Spinal cord (tissue), 10 donors: ENCODE results near the gene SUGP1. TPM values are rescaled to one million over a fixed set of nuclear protein-coding genes. Genes with fewer than 3 reads are reported as not detected.
"Not testable (repeated sequence)": the region's sequence is repeated elsewhere in the genome, so short reads cannot be mapped to it uniquely, and the experiment has no call there.

Experiments used
- DNase-seq, 6 donors: peaks; one replicate each; pipeline versions ENCODE4 v3.0.0 to v3.0.0-alpha.2; 2013 to 2015; ENCODE audit warnings: low spot score in 6 of 6, low read depth in 4 of 6
- H3K27ac ChIP-seq: one replicate; pipeline ENCODE4 v1.5.1; 2013; ENCODE audit warnings: low read depth, low read length, control low read depth
- H3K27me3 ChIP-seq: one replicate; pipeline ENCODE4 v1.6.1; 2013; ENCODE audit warnings: low read length; ENCODE audit not compliant: control insufficient read depth, insufficient read depth
- H3K36me3 ChIP-seq: one replicate; pipeline ENCODE4 v1.6.1; 2013; ENCODE audit warnings: low read length; ENCODE audit not compliant: control insufficient read depth, insufficient read depth
- H3K4me1 ChIP-seq: one replicate; pipeline ENCODE4 v1.6.1; 2013; ENCODE audit warnings: low read length; ENCODE audit not compliant: control insufficient read depth, insufficient read depth
- H3K4me3 ChIP-seq: one replicate; pipeline ENCODE4 v1.5.1; 2013; ENCODE audit warnings: low read depth, low read length, control low read depth
- H3K9me3 ChIP-seq: one replicate; pipeline ENCODE4 v1.6.1; 2013; ENCODE audit warnings: low read length; ENCODE audit not compliant: control insufficient read depth, insufficient read depth
- WGBS: methylation state at CpG from one replicate; pipeline ENCODE4 v1.1.5; 2013; ENCODE audit warnings: missing lambda C conversion rate; ENCODE audit not compliant: insufficient coverage; 5-methylcytosine and 5-hydroxymethylcytosine counted together
- polyA plus RNA-seq, 2 donors: library from polyadenylated mRNA; unstranded; fragments of 120-200 nt; gene quantifications; one replicate each; pipeline ENCODE4 v1.2.1, GENCODE V29; 2013; ENCODE audit not compliant: insufficient read length in 2 of 2
- total RNA-seq, 2 donors: library from RNA; depleted of rRNA in 1 of 2; stranded (reverse); fragments of 120-200 nt in 1 of 2; fragments of >200 nt in 1 of 2; gene quantifications; one replicate each; pipeline versions ENCODE4 v1.2.3 to v1.2.4, GENCODE V29; 2013 to 2014
- donor health status: healthy.

The SUGP1 gene
- total and polyA plus RNA-seq, 4 donors = 35.5 to 62.3 (median 50.8) TPM

DNA sequence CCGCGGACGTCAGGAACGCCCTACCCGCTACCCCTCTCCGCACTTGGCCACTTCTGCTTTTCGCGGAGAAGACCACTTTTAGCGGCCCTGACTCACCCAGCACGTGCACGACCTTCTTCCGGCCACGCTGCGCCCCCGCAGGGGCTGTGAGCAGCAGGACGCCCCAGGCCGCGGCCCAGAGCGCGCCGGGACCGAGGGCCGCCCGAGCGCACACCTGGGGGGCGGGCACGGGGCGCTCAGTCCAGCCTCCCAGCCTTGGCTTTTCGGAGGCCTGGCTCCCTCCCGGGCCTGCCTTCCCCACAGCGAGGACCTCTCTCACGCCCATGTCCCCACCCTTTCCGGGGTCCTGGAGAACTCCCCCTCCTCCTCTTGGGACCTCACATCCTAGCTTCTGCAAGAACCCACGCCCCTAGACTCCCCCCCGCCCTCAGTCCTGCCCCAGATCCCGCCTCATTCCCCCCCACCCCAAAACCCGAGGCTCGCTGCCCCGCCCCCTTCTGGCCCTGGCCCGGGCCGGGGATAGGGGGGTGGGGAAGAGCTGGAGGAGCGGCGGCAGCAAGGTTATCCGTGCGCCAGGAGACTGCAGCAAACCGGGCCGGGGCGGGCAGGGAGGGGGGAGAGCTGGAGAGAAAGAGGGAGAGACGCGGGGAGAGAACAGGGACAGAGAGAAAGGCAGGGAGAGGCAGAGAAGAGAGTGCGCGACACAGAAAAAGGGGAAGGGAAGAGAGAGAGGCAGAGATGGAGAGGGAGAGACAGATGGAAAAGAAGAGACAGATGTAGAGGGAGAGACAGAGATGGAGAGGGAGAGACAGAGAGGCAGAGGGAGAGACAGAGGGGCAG is 58.7 kb downstream of the SUGP1 start:
- H3K27me3 ChIP-seq = peaks cover 19% of the 10 kb centered on the region

DNA sequence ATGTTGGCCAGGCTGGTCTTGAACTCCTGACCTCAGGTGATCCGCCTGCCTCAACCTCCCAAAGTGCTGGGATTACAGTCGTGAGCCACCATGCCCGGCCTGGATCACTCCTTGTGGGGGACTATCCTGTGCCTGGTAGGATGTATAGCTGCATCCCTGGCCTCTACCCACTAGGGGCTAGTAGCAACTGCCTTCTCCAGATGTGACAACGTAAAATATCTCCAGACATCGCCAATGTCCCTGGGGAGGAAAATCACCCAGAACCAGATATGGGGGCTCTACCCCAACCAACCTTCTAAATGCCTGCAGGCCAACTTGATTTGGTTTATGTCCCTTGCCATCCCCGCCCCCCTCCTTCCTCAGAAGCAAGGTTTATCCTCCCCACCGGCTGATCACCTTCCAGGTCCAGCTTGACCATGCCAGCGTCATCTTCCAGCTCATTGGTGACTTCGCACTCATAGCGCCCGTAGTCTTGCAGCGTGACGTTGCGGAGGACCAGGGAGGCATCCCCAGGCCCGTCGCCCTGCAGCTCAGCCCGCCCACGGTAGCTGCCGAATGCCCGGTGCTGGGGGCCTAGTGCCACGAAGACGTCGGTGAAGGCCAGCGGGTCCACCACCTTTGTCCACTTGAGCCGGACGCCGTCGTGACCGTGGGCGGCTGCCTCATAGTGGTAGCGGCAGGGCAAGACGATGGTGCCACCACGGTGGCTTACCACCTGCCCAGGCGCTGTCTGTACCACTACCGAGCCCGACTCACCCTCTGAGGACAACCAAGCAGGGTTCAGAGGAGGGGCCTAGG is 59.7 kb downstream of the SUGP1 start:
- no peak overlapping the region for H3K27ac ChIP-seq
- peaks cover 22% of the 10 kb centered on the region for H3K36me3 ChIP-seq
- WGBS = 52% methylated on average over 35 of the region's 36 CpGs
- peaks cover 19% of the 10 kb centered on the region for H3K27me3 ChIP-seq
- no peak for DNase-seq
- H3K4me3 ChIP-seq = no peak overlapping the region
- no peaks in the 10 kb centered on the region for H3K9me3 ChIP-seq
- H3K4me1 ChIP-seq = peaks cover 45% of the 10 kb centered on the region

More for the DNA sequence above, 58.7 kb downstream of the SUGP1 start:
- no peaks in the 10 kb centered on the region for H3K9me3 ChIP-seq
- peaks cover 35% of the 10 kb centered on the region for H3K4me1 ChIP-seq
- H3K36me3 ChIP-seq = peaks cover 22% of the 10 kb centered on the region
- 2% methylated on average over 46 of the region's 52 CpGs for WGBS
- H3K27ac ChIP-seq = no peak overlapping the region
- peak overlapping the region; percentile 18 for H3K4me3 ChIP-seq
- peak in 2 of 6 donors; percentile 68 to 75 for DNase-seq

DNA sequence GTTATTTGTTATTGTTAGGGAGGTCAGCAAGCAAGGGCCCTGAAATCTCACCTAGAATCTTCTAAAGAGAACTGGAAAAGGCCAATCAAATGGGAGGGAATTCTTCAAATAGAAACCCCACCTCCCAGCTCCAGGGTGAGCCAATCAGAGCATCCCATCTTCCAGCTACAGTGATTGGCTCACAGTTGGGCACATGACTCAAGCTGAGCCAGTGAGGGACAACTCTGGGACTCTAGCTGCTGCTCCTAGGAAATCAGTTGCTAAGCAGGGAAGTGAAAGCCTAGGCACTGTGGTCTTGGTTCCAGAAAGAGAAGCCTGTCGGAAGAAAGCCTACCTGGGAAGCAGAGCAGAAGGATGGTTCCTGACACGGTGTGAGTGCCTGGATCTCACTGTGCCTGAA is 60.6 kb downstream of the SUGP1 start:
- H3K4me1 ChIP-seq = peaks cover 46% of the 10 kb centered on the region
- WGBS = 100% methylated on average over 2 of the region's 2 CpGs
- no peaks in the 10 kb centered on the region for H3K9me3 ChIP-seq
- no peak overlapping the region for H3K27ac ChIP-seq
- H3K36me3 ChIP-seq = peaks cover 22% of the 10 kb centered on the region
- DNase-seq = peak in 2 of 6 donors; percentile 50 to 74
- H3K4me3 ChIP-seq = no peak overlapping the region
- peaks cover 19% of the 10 kb centered on the region for H3K27me3 ChIP-seq

DNA sequence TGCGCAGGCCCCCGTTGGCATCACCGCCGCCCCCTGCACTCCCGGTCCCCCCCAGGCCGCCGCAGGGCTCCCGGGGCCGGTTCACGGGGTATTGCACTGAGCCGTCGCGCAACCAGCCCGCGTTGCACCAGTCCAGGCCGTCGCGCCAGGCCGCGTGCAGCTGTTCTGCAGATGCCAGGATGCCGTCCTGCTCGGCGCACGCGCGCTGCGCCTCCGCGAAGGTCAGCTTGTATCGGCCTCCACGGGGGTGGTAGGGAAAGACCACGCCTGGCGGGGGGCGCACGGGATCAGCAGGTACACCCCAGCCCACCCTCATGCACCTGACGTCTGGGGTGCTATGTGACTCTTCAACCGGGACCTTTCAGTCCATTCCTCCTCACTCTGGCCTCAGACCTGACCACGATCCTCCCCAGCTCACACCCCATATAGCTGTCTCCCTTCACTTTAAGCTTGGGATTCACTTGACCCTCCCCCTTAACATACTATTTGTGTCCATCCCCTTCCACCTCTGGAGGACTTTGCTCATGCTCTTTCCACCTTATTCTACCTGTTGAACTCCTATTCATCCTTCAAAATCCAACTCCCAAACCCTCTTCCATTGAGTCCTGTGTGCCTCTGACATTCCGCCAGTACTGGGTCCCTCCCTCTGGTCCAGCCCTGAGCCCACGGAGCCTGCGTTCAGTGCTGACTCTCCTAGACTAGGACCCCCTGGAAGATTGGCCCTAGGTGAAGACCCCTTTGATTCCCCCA is 61.5 kb downstream of the SUGP1 start:
- Histone ChIP-seq H3K36me3 (peaks cover 22% of the 10 kb centered on the region), H3K27me3 (peaks cover 19% of the 10 kb centered on the region), H3K4me3 (no peak overlapping the region), H3K9me3 (no peaks in the 10 kb centered on the region), H3K4me1 (peaks cover 46% of the 10 kb centered on the region), H3K27ac (no peak overlapping the region)
- WGBS = 94% methylated on average over 41 of the region's 41 CpGs
- DNase-seq = no peak

DNA sequence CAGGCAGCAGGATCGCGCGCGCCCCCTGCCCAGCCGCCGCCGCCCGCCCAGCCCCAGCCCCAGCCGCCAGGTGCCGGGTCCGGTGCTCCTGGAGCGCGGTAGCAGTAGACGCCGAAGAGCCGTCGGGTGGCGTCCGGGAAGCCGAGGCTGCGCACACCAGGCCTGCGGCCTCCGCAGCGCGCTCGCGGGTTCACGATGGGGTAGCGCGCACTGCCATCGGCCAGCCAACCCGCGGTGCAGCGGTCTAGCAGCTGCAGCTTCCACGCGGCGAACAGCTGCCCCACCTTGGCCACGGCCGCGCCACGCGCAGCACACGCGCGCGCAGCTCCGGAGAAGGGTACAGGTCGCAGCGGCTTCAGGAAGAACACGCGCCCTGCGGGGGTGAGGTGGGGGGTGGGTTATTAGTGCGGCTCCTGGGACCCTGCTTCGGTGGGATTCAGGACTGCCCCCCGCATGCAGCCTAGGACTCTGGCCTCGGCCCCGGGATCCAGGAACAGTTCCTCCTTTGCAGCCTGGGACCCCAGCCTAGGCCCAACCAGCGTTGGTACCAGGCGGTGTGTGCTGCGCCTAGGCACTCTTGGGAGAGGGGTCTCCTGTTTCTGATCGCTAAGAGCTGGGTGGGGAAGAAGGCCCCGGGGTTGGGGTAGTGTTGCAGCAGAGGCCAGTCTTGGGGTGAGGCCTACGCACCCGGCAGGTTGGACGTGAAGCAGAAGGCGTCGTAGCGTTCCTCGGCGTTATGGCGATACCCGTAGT is 62.3 kb downstream of the SUGP1 start:
- no peak for DNase-seq
- no peak overlapping the region for H3K27ac ChIP-seq

DNA sequence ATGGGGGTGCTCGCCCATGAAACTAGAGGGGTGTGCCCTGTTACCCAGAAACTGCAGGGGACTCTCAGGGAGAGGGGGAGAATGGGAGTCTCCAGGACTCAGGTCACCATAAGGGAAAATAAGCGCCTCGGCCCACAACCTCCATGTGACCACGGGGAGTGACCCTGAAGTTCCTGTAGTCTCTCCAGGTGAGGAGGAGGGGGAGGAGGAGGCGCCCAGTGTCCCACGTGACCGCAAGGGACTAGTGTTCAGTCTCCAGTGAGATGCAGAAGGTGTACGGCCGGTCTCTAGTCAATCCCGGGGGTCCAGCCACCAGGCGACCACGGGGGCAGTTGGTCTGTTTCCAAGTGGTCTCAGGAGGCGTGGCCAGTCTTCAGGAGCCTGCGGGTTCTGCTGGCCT is 63.2 kb downstream of the SUGP1 start:
- H3K36me3 ChIP-seq = peaks cover 22% of the 10 kb centered on the region
- H3K27me3 ChIP-seq = peaks cover 10% of the 10 kb centered on the region
- 82% methylated on average over 13 of the region's 14 CpGs for WGBS
- H3K4me1 ChIP-seq = peaks cover 37% of the 10 kb centered on the region
- no peaks in the 10 kb centered on the region for H3K9me3 ChIP-seq
- H3K27ac ChIP-seq = no peak overlapping the region
- no peak for DNase-seq
- no peak overlapping the region for H3K4me3 ChIP-seq

More for the DNA sequence above, 62.3 kb downstream of the SUGP1 start:
- H3K27me3 ChIP-seq = peaks cover 17% of the 10 kb centered on the region
- H3K4me3 ChIP-seq = no peak overlapping the region
- H3K4me1 ChIP-seq = peaks cover 45% of the 10 kb centered on the region
- no peaks in the 10 kb centered on the region for H3K9me3 ChIP-seq
- peaks cover 22% of the 10 kb centered on the region for H3K36me3 ChIP-seq
- WGBS = 82% methylated on average over 71 of the region's 72 CpGs

DNA sequence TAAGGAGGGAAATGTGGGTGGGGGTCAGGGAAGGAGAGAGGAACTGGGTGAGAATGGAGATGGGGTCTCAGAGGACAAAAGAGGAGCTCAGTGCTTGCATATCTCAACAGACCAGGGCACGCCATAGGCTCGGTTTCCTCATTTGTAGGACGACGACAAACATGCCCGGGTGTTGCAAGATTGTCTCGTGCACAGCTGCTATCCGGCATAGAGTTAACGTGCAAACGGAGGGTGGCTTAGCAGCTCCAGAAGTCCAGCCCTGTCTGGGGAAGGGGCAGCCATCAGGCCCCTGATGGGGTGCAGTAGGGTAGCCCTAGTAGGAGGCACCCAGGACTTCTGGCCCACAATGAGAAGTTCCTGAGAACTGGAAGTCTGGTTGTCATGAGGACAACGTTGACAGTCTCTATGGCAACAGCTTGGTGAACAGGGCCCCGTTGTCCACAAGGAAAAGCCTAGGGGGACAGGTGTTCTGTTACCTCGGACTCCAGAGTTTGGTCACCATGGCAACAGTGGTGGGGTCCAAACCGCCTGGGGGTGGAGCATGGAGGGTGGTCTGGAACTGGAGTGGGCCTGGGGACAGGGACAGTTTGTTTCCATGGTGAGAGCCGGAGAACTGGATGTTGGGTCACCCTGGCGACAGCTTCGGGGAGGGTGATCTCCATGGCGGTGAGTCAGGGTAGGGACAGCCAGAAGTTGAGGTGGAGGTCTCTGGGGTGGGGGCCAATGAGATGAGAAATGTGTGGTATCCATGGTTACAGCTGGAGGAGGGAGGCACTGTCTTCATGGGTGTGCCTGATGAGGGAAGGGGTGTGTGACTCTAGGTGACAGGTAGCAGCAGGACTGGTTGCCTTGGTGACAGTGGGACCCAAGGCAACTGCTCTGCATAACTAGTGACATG is 64.0 kb downstream of the SUGP1 start:
- no peaks in the 10 kb centered on the region for H3K9me3 ChIP-seq
- peaks cover 28% of the 10 kb centered on the region for H3K4me1 ChIP-seq
- H3K36me3 ChIP-seq = peaks cover 27% of the 10 kb centered on the region
- H3K27ac ChIP-seq = no peak overlapping the region
- DNase-seq = peak in 2 of 6 donors; percentile 65 to 79
- 36% methylated on average over 17 of the region's 17 CpGs for WGBS
- H3K4me3 ChIP-seq = no peak overlapping the region
- peaks cover 5% of the 10 kb centered on the region for H3K27me3 ChIP-seq

DNA sequence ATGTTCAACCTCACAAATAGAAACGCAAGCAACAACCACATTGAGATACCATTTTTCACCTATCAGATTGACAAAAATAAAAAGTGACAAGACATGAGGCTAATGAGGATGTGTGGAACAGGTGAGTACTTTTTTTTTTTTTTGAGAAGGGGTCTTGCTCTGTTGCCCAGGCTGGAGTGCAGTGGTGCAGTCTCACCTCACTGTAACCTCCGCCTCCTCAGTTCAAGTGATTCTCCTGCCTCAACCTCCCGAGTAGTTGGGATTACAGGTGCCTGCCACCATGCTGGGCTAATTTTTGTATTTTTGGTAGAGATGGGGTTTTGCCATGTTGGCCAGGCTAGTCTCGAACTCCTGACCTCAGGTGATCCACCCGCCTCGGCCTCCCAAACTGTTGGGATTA is 66.9 kb downstream of the SUGP1 start:
- DNase-seq, H3K27me3 ChIP-seq: not testable (repeated sequence)
- WGBS = no CpG with 5 or more reads among the region's 6 CpGs

More for the DNA sequence above, 66.9 kb downstream of the SUGP1 start:
- not testable (repeated sequence) for H3K27ac ChIP-seq, H3K9me3 ChIP-seq, H3K4me3 ChIP-seq
- H3K4me1 ChIP-seq = peaks cover 28% of the 10 kb centered on the region
- peaks cover 44% of the 10 kb centered on the region for H3K36me3 ChIP-seq
